ENCODE measurements around the gene PARD3. TPM values are rescaled to one million over a fixed set of nuclear protein-coding genes. Genes with fewer than 3 reads are reported as not detected.

Gene PARD3
- total RNA-seq, 1 experiment from 2014 or later: 51.8 TPM

DNA sequence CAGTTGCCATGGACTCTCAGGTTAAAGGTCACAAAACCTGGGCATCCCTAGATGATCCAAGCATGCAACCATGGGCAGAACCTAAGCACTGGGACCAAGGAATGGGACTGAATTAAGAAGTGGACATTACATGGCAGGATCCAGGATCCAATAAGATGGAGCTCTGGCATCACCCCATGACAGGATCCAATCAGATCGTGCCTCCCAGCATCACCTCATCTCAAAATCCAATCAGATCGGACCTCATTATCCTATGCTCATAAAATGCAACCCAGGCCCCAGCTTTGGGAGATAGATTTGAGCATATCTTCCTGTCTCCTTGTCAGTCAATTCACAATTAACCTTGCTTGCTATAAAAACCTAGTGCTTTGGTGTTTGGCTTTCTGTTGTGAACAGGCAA is 616.1 kb downstream of the PARD3 start:
- ATAC-seq (no peak; the same call in 1 of the 2 replicates), DNase-seq (ENCODE audit: low spot score) (no peak)
- no peak for TF ChIP-seq ZNF416 (CRISPR knock-in tag; IDR thresholded peaks at IDR 0.05)
- TF ChIP-seq, protein P1, sequence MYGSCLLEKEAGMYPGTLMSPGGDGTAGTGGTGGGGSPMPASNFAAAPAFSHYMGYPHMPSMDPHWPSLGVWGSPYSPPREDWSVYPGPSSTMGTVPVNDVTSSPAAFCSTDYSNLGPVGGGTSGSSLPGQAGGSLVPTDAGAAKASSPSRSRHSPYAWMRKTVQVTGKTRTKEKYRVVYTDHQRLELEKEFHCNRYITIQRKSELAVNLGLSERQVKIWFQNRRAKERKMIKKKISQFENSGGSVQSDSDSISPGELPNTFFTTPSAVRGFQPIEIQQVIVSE (CRISPR knock-in tag; IDR thresholded peaks at IDR 0.05; ENCODE audit: borderline replicate concordance): no peak
- TF ChIP-seq, protein P2, sequence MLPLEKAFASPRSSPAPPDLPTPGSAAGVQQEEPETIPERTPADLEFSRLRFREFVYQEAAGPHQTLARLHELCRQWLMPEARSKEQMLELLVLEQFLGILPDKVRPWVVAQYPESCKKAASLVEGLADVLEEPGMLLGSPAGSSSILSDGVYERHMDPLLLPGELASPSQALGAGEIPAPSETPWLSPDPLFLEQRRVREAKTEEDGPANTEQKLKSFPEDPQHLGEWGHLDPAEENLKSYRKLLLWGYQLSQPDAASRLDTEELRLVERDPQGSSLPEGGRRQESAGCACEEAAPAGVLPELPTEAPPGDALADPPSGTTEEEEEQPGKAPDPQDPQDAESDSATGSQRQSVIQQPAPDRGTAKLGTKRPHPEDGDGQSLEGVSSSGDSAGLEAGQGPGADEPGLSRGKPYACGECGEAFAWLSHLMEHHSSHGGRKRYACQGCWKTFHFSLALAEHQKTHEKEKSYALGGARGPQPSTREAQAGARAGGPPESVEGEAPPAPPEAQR (CRISPR knock-in tag; IDR thresholded peaks at IDR 0.05): no peak
- TF ChIP-seq NFYB (CRISPR knock-in tag; conservative IDR thresholded peaks at IDR 0.05; ENCODE audit: low read depth): no peak
- no peak for TF ChIP-seq GTF2I (CRISPR knock-in tag; conservative IDR thresholded peaks at IDR 0.05)
- TF ChIP-seq ZNF263 (CRISPR knock-in tag; IDR thresholded peaks at IDR 0.05; ENCODE audit: low read depth): no peak
- Mint-ChIP-seq H3K36me3 (no peaks in the 10 kb centered on the region), H3K4me1 (peaks cover 26% of the 10 kb centered on the region), H3K27ac (no peak overlapping the region), H3K27me3 (ENCODE audit: low read depth) (no peaks in the 10 kb centered on the region), H3K4me3 (no peak overlapping the region), H3K9me3 (0 out of 2 replicates have a peak, but pooled peaks cover 6% of the 10 kb centered on the region)
- POLR2A ChIA-PET: no interaction called here
- CTCF ChIA-PET: no interaction called here

DNA sequence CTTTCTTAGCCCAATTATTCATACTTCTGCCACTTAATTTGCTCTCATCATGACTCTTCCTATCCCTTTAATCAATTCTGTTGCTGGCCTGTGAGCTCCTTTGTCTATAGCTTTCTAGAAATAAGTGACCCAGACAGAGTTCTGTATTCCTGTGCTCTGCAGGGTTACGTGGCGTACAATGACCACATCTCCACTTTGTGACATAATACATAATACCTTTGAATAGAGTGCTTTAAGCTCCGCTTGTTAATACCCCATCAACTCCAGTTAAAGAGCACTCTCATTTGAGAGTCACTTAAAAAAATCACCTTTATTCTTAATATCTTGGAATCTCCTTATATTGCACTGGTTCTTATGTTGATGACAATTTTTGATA is 619.0 kb downstream of the PARD3 start:
- no peak overlapping the region for H3K4me3 Mint-ChIP-seq
- ChIA-PET CTCF (interaction anchor here (0.9 kb wide), 1 partner anchor 10 kb away, joined by 3 read pairs; no protein-coding TSS in a partner anchor), POLR2A (interaction anchor here (0.7 to 1.0 kb wide), 2 partner anchors 84 to 224 kb away, joined by 4 to 6 read pairs; no protein-coding TSS in a partner anchor)
- 0 out of 2 replicates have a peak, but pooled peaks cover 6% of the 10 kb centered on the region for H3K9me3 Mint-ChIP-seq
- H3K27ac Mint-ChIP-seq: no peak overlapping the region
- DNase-seq (ENCODE audit: low spot score): no peak
- ATAC-seq: no peak
- H3K36me3 Mint-ChIP-seq: no peaks in the 10 kb centered on the region
- peaks cover 48% of the 10 kb centered on the region for H3K4me1 Mint-ChIP-seq
- no peaks in the 10 kb centered on the region for H3K27me3 Mint-ChIP-seq (ENCODE audit: low read depth)
- TF ChIP-seq ZNF317 (CRISPR knock-in tag; IDR thresholded peaks at IDR 0.05; ENCODE audit: borderline replicate concordance, low read depth) (no peak), NFATC4 (CRISPR knock-in tag; IDR thresholded peaks at IDR 0.05) (no peak), SP1 (CRISPR knock-in tag; conservative IDR thresholded peaks at IDR 0.05) (no peak)
- TF ChIP-seq, protein P3, sequence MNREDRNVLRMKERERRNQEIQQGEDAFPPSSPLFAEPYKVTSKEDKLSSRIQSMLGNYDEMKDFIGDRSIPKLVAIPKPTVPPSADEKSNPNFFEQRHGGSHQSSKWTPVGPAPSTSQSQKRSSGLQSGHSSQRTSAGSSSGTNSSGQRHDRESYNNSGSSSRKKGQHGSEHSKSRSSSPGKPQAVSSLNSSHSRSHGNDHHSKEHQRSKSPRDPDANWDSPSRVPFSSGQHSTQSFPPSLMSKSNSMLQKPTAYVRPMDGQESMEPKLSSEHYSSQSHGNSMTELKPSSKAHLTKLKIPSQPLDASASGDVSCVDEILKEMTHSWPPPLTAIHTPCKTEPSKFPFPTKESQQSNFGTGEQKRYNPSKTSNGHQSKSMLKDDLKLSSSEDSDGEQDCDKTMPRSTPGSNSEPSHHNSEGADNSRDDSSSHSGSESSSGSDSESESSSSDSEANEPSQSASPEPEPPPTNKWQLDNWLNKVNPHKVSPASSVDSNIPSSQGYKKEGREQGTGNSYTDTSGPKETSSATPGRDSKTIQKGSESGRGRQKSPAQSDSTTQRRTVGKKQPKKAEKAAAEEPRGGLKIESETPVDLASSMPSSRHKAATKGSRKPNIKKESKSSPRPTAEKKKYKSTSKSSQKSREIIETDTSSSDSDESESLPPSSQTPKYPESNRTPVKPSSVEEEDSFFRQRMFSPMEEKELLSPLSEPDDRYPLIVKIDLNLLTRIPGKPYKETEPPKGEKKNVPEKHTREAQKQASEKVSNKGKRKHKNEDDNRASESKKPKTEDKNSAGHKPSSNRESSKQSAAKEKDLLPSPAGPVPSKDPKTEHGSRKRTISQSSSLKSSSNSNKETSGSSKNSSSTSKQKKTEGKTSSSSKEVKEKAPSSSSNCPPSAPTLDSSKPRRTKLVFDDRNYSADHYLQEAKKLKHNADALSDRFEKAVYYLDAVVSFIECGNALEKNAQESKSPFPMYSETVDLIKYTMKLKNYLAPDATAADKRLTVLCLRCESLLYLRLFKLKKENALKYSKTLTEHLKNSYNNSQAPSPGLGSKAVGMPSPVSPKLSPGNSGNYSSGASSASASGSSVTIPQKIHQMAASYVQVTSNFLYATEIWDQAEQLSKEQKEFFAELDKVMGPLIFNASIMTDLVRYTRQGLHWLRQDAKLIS (CRISPR knock-in tag; IDR thresholded peaks at IDR 0.05; ENCODE audit: borderline replicate concordance): no peak

DNA sequence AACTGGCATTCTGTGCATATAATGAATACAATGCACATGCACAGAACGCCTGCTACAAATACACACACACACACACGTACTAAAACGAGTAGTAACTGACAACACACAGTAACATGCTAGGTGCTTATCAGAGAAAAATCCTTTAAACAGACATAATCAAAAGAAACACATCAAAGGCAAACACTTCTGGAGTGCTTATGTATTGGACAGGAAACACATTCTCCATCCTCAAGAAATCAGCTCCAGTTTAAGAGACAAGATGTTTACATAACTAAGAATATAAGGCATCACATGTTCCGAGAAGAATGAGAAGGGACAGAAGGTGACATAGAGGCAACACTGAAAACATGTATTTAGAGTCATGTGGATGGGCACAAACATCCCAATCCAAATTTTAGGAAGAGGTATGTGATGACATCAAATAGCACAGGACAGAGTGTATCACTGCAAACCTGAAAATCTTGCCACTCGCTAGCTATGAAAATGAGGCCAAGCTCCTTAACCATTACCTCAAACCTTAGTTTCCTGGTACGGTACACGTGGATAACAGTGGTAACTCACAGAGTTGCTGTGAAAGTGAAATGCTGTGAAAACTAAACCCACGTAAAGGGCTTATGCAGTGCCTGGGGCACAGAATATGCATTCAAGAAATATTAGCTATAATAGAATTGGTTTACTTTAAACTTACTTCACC is 619.6 kb downstream of the PARD3 start:
- Mint-ChIP-seq H3K4me3 (no peak overlapping the region), H3K4me1 (peaks cover 50% of the 10 kb centered on the region), H3K27ac (no peak overlapping the region), H3K9me3 (0 out of 2 replicates have a peak, but pooled peaks cover 6% of the 10 kb centered on the region), H3K27me3 (ENCODE audit: low read depth) (no peaks in the 10 kb centered on the region), H3K36me3 (no peaks in the 10 kb centered on the region)
- TF ChIP-seq ZNF219 (CRISPR knock-in tag; IDR thresholded peaks at IDR 0.05; ENCODE audit: borderline replicate concordance): no peak
- ATAC-seq (no peak), DNase-seq (ENCODE audit: low spot score) (no peak)
- ChIA-PET CTCF (interaction anchor here (0.9 kb wide), 1 partner anchor 10 kb away, joined by 3 read pairs; no protein-coding TSS in a partner anchor), POLR2A (interaction anchor here (0.7 to 1.0 kb wide), 2 partner anchors 85 to 225 kb away, joined by 4 to 6 read pairs; no protein-coding TSS in a partner anchor)
